ENCODE measurements around the gene TMX4. TPM values are rescaled to one million over a fixed set of nuclear protein-coding genes. Genes with fewer than 3 reads are reported as not detected.
A peak's percentile ranks its signal among the peaks of the same experiment; 100 is the strongest.

TMX4 gene
- total and polyA plus RNA-seq, 7 experiments from 2014 or later = 32.1 to 45.5 (median 38.2) TPM

DNA sequence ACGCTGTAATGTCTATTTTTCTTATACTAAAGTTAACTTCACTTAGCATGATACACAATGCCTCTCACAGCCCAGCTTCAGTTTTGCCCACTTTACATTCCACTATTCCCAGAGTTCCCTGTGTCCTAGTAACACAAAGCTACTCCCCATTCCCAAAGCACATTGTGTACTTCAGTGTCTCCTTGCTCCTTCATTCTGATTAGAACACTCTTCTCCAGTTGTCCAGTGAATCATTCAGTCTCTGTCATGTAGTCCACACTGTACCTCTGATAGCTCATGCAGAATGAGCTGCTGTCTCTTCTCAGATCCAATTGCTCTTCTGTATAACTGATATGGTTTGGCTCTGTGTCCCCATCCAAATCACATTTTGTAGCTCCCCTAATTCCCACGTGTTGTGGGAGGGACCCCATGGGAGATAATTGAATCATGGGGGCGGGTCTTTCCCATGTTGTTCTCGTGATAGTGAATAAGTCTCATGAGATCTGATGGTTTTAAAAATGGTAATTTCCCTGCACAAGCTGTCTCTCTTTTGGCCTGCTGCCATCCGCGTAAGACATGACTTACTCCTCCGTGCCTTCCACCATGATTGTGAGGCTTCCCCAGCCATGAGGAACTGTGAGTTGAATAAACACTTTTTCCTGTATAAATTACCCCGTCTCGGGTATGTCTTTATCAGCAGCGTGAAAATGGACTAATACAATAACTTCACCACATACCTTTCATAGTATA, 2.1 kb upstream of the TMX4 start:
- H3K9me3 Mint-ChIP-seq = no peaks in the 10 kb centered on the region
- peaks cover 0 to 2% (median 0%) of the 10 kb centered on the region in 5 donors for H3K36me3 Mint-ChIP-seq
- H3K4me3 Mint-ChIP-seq = no peak overlapping the region
- Histone ChIP-seq H3K27ac (ENCODE audit: low read depth, low read length) (no peak overlapping the region), H3K27me3 (ENCODE audit: control insufficient read depth in 2 of 2, insufficient read depth in 2 of 2, low read length in 2 of 2) (no peaks in the 10 kb centered on the region), H3K36me3 (ENCODE audit: control insufficient read depth in 2 of 3, insufficient read depth in 3 of 3, low read length in 3 of 3) (peaks cover 0 to 4% (median 0%) of the 10 kb centered on the region in 3 experiments), H3K9me3 (ENCODE audit: control insufficient read depth in 2 of 3, low read length in 3 of 3) (no peaks in the 10 kb centered on the region), H3K4me1 (ENCODE audit: control insufficient read depth in 2 of 2, insufficient read depth in 2 of 2, low read length in 2 of 2) (peaks cover 24% of the 10 kb centered on the region in 2 donors), H3K4me3 (ENCODE audit: low read length) (no peak overlapping the region)
- POLR2A ChIA-PET = interaction anchor here (1.7 kb wide), 1 partner anchor 9 kb away, joined by 7 read pairs; no protein-coding TSS in a partner anchor
- H3K27me3 Mint-ChIP-seq = peaks cover 0 to 22% (median 0%) of the 10 kb centered on the region in 5 donors
- ATAC-seq (no peak), DNase-seq (no peak)
- H3K4me1 Mint-ChIP-seq = peaks cover 2 to 23% (median 20%) of the 10 kb centered on the region in 7 donors
- intact Hi-C loops (cut with micrococcal nuclease) = no loop called here
- CTCF ChIA-PET = interaction anchor here (2.0 kb wide), 1 partner anchor 22 kb away, joined by 6 read pairs; no protein-coding TSS in a partner anchor
- no peak overlapping the region for H3K27ac Mint-ChIP-seq

- peaks cover 0 to 2% (median 0%) of the 10 kb centered on the region in 5 donors for H3K36me3 Mint-ChIP-seq
- peaks cover 24% of the 10 kb centered on the region in 2 donors for H3K4me1 ChIP-seq (ENCODE audit: control insufficient read depth in 2 of 2, insufficient read depth in 2 of 2, low read length in 2 of 2)
Observed at GRCh38 chr20:8020314-8021079, 936 bp upstream of the TMX4 start.

DNA sequence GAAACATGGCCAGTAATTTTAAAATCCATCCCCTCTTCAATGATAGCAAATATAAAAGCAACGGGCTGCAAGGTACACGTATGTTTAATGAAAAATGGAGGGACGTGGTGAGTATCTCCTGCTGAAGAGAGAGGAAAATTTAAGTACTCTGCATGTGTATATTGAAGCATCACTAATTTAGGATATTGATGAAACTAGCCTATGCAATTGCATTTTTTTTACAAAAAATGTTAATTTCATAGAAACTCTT, 362 bp upstream of the TMX4 start:
- Mint-ChIP-seq H3K27me3 (peaks cover 0 to 11% (median 0%) of the 10 kb centered on the region in 5 donors), H3K9me3 (no peaks in the 10 kb centered on the region), H3K4me1 (peaks cover 11 to 38% (median 36%) of the 10 kb centered on the region in 7 donors), H3K4me3 (no peak overlapping the region), H3K27ac (peak overlapping the region in 2 of 9 donors; percentile 85 to 97), H3K36me3 (peaks cover 0 to 2% (median 0%) of the 10 kb centered on the region in 5 donors)
- H3K27ac ChIP-seq (ENCODE audit: low read depth, low read length) = peak overlapping the region; percentile 90
- DNase-seq (no peak), ATAC-seq (no peak)
- POLR2A ChIA-PET = interaction anchor here (1.7 kb wide), 1 partner anchor 11 kb away, joined by 7 read pairs; no protein-coding TSS in a partner anchor
- intact Hi-C loops (cut with micrococcal nuclease) = loop anchor here (1.0 to 5.0 kb wide), 6 partner anchors 9 to 192 kb away; partner anchors contain the start of gene PLCB1 (in 1 of the 2)
- peak overlapping the region; percentile 82 for H3K4me3 ChIP-seq (ENCODE audit: low read length)
- H3K4me1 ChIP-seq (ENCODE audit: control insufficient read depth in 2 of 2, insufficient read depth in 2 of 2, low read length in 2 of 2) = peaks cover 24% of the 10 kb centered on the region in 2 donors
- CTCF ChIA-PET = no interaction called here
- no peaks in the 10 kb centered on the region for H3K9me3 ChIP-seq (ENCODE audit: control insufficient read depth in 2 of 3, low read length in 3 of 3)
- peaks cover 0 to 4% (median 0%) of the 10 kb centered on the region in 3 experiments for H3K36me3 ChIP-seq (ENCODE audit: control insufficient read depth in 2 of 3, insufficient read depth in 3 of 3, low read length in 3 of 3)
- H3K27me3 ChIP-seq (ENCODE audit: control insufficient read depth in 2 of 2, insufficient read depth in 2 of 2, low read length in 2 of 2) = no peaks in the 10 kb centered on the region

More at GRCh38 chr20:8020314-8021079, 936 bp upstream of the TMX4 start:
- ChIA-PET POLR2A (interaction anchor here (0.6 to 1.7 kb wide), 2 partner anchors 10 to 31 kb away, joined by 4 to 7 read pairs; no protein-coding TSS in a partner anchor), CTCF (interaction anchor here (2.0 kb wide), 1 partner anchor 23 kb away, joined by 6 read pairs; no protein-coding TSS in a partner anchor)
- peak overlapping the region; percentile 82 for H3K4me3 ChIP-seq (ENCODE audit: low read length)
- intact Hi-C loops (cut with micrococcal nuclease) = no loop called here
- Mint-ChIP-seq H3K9me3 (no peaks in the 10 kb centered on the region), H3K4me3 (no peak overlapping the region), H3K27ac (no peak overlapping the region), H3K4me1 (peaks cover 7 to 33% (median 30%) of the 10 kb centered on the region in 7 donors), H3K27me3 (peaks cover 0 to 16% (median 0%) of the 10 kb centered on the region in 5 donors)
- no peaks in the 10 kb centered on the region for H3K9me3 ChIP-seq (ENCODE audit: control insufficient read depth in 2 of 3, low read length in 3 of 3)
- no peaks in the 10 kb centered on the region for H3K27me3 ChIP-seq (ENCODE audit: control insufficient read depth in 2 of 2, insufficient read depth in 2 of 2, low read length in 2 of 2)
- H3K27ac ChIP-seq (ENCODE audit: low read depth, low read length) = no peak overlapping the region
- peaks cover 0 to 4% (median 0%) of the 10 kb centered on the region in 3 experiments for H3K36me3 ChIP-seq (ENCODE audit: control insufficient read depth in 2 of 3, insufficient read depth in 3 of 3, low read length in 3 of 3)
- ATAC-seq = peak; percentile 21
- DNase-seq = peak in 6 of 9 donors; percentile 18 to 53 (median 42)

GRCh38 chr20:8018958-8019245, 659 bp downstream of the TMX4 start:
- Mint-ChIP-seq H3K4me3 (peak overlapping the region in 9 of 10 donors; percentile 87 to 96 (median 94)), H3K9me3 (no peaks in the 10 kb centered on the region), H3K27ac (peak overlapping the region; percentile 78 to 94 (median 87)), H3K36me3 (peaks cover 0 to 7% (median 3%) of the 10 kb centered on the region in 5 donors), H3K4me1 (peaks cover 17 to 48% (median 45%) of the 10 kb centered on the region in 7 donors), H3K27me3 (peaks cover 0 to 6% (median 0%) of the 10 kb centered on the region in 5 donors)
- ChIA-PET CTCF (no interaction called here), POLR2A (interaction anchor here (0.8 kb wide), 1 partner anchor 14 kb away, joined by 3 read pairs; no protein-coding TSS in a partner anchor)
- no peaks in the 10 kb centered on the region for H3K27me3 ChIP-seq (ENCODE audit: control insufficient read depth in 2 of 2, insufficient read depth in 2 of 2, low read length in 2 of 2)
- ATAC-seq (peak; percentile 71), DNase-seq (peak in 7 of 9 donors; percentile 45 to 79 (median 76))
- no peaks in the 10 kb centered on the region for H3K9me3 ChIP-seq (ENCODE audit: control insufficient read depth in 2 of 3, low read length in 3 of 3)
- H3K27ac ChIP-seq (ENCODE audit: low read depth, low read length) = peak overlapping the region; percentile 90
- intact Hi-C loops (cut with micrococcal nuclease) = loop anchor here (1.0 to 5.0 kb wide), 6 partner anchors 8 to 193 kb away; partner anchors contain the start of gene PLCB1 (in 1 of the 2)
- peak overlapping the region; percentile 82 for H3K4me3 ChIP-seq (ENCODE audit: low read length)
- H3K4me1 ChIP-seq (ENCODE audit: control insufficient read depth in 2 of 2, insufficient read depth in 2 of 2, low read length in 2 of 2) = peaks cover 24% of the 10 kb centered on the region in 2 donors
- peaks cover 0 to 4% (median 0%) of the 10 kb centered on the region in 3 experiments for H3K36me3 ChIP-seq (ENCODE audit: control insufficient read depth in 2 of 3, insufficient read depth in 3 of 3, low read length in 3 of 3)

DNA sequence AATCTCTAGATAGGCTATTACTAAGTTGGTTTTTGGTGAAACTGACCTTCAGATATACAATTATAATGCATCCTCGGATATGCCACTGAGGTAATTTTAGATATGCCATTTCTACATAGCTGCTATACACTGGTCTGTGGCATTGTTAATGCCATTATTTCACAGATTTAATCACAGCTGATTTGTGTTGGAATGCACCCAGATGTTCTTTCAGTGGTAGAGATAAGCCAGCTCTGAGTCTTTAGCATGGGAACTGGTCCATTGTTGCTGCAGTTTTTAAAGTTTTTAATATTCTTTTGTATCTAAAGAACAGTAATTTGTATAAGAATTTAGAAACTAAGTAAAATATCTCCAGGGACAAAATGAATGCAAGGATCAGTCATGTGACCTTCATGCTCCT, 6.8 kb downstream of the TMX4 start:
- POLR2A ChIA-PET = no interaction called here
- no peak overlapping the region for H3K27ac Mint-ChIP-seq
- ATAC-seq (no peak), DNase-seq (no peak)
- peaks cover 1 to 3% of the 10 kb centered on the region in 2 donors for H3K4me1 ChIP-seq (ENCODE audit: control insufficient read depth in 2 of 2, insufficient read depth in 2 of 2, low read length in 2 of 2)
- H3K27me3 Mint-ChIP-seq = no peaks in the 10 kb centered on the region
- H3K36me3 Mint-ChIP-seq = peaks cover 2 to 24% (median 10%) of the 10 kb centered on the region in 5 donors
- H3K9me3 Mint-ChIP-seq = peaks cover 0 to 1% (median 0%) of the 10 kb centered on the region in 11 donors
- H3K9me3 ChIP-seq (ENCODE audit: control insufficient read depth in 2 of 3, low read length in 3 of 3) = no peaks in the 10 kb centered on the region
- peaks cover 0 to 6% (median 0%) of the 10 kb centered on the region in 3 experiments for H3K36me3 ChIP-seq (ENCODE audit: control insufficient read depth in 2 of 3, insufficient read depth in 3 of 3, low read length in 3 of 3)
- H3K27me3 ChIP-seq (ENCODE audit: control insufficient read depth in 2 of 2, insufficient read depth in 2 of 2, low read length in 2 of 2) = no peaks in the 10 kb centered on the region
- no peak overlapping the region for H3K4me3 ChIP-seq (ENCODE audit: low read length)
- CTCF ChIA-PET = no interaction called here
- intact Hi-C loops (cut with micrococcal nuclease) = no loop called here
- H3K27ac ChIP-seq (ENCODE audit: low read depth, low read length) = no peak overlapping the region
- no peak overlapping the region for H3K4me3 Mint-ChIP-seq
- peaks cover 11 to 58% (median 51%) of the 10 kb centered on the region in 7 donors for H3K4me1 Mint-ChIP-seq

GRCh38 chr20:8008733-8009132, 10.8 kb downstream of the TMX4 start:
- no peak overlapping the region for H3K27ac ChIP-seq (ENCODE audit: low read depth, low read length)
- Mint-ChIP-seq H3K27ac (no peak overlapping the region), H3K9me3 (peaks cover 0 to 3% (median 0%) of the 10 kb centered on the region in 11 donors), H3K36me3 (peaks cover 8 to 49% (median 21%) of the 10 kb centered on the region in 5 donors), H3K27me3 (no peaks in the 10 kb centered on the region), H3K4me1 (peaks cover 4 to 33% (median 15%) of the 10 kb centered on the region in 7 donors), H3K4me3 (no peak overlapping the region)
- H3K27me3 ChIP-seq (ENCODE audit: control insufficient read depth in 2 of 2, insufficient read depth in 2 of 2, low read length in 2 of 2) = no peaks in the 10 kb centered on the region
- CTCF ChIA-PET = no interaction called here
- no peak for DNase-seq
- H3K4me1 ChIP-seq (ENCODE audit: control insufficient read depth in 2 of 2, insufficient read depth in 2 of 2, low read length in 2 of 2) = no peaks in the 10 kb centered on the region
- POLR2A ChIA-PET = no interaction called here
- no peak overlapping the region for H3K4me3 ChIP-seq (ENCODE audit: low read length)
- H3K9me3 ChIP-seq (ENCODE audit: control insufficient read depth in 2 of 3, low read length in 3 of 3) = no peaks in the 10 kb centered on the region
- ATAC-seq = no peak
- H3K36me3 ChIP-seq (ENCODE audit: control insufficient read depth in 2 of 3, insufficient read depth in 3 of 3, low read length in 3 of 3) = peaks cover 0 to 6% (median 4%) of the 10 kb centered on the region in 3 experiments
- intact Hi-C loops (cut with micrococcal nuclease) = no loop called here
